PC-9 (cell line): ENCODE results near the gene USP31.

Experiments
- CTCF ChIP-seq: fragments of 200-600 bp; sonication (generic); conservative IDR thresholded peaks from 2 replicates; pipeline ENCODE4 v1.6.1; 2017; ENCODE audit warnings: mixed run types, antibody characterized with exemption, mild to moderate bottlenecking, moderate library complexity
- EZH2 ChIP-seq: fragments of 200-600 bp; sonication (generic); IDR thresholded peaks from 2 replicates; pipeline ENCODE4 v1.8.0; 2017; ENCODE audit warnings: antibody characterized with exemption, low read depth

DNA sequence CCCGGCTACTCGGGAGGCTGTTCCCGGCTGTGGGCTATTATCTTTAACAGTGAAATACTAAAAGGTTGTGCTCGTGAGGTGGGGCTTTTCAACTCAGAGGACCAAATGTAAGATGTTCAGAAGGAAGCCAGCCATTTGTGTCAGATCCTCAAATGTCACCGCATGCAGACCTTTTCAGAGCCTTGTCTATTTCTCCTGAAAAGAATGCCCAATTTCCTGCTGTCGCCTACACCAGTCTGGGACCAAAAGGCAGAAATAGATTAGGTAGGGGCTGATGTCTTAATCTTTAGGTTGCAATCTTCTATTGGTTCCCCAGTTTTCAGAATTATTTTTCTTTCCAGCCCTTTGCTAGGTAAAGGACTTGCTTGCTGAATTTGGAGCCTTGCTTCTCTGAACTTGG lies 8.9 kb upstream of the USP31 start:
- no peak for TF ChIP-seq CTCF
- no peak for TF ChIP-seq EZH2
